Caco-2 (cell line): ENCODE data around the gene SLC2A6. TPM values are rescaled to one million over a fixed set of nuclear protein-coding genes. Genes with fewer than 3 reads are reported as not detected.

Source experiments
- Bru-seq: library from RNA; stranded (reverse); fragments of 400-500 nt; gene quantifications from one replicate; lab custom pipeline; 2021; lab: Mats Ljungman, UMichigan
- BruChase-seq, 2 experiments: library from RNA; stranded (reverse); fragments of 400-500 nt; gene quantifications; one replicate each; lab custom pipeline; 2021; lab: Mats Ljungman, UMichigan
- BruUV-seq: library from RNA; stranded (reverse); fragments of 400-500 nt; replicated peaks from 2 replicates; lab custom pipeline; 2021; lab: Mats Ljungman, UMichigan
- CTCF ChIA-PET: fragments of 300-600 bp; sonication (Branson Sonifier 250); formaldehyde crosslinking; loops from one replicate; lab custom pipeline; 2022; ENCODE audit warnings: antibody characterized with exemption; lab: Charles Lee
- POLR2A ChIA-PET: fragments of 300-600 bp; sonication (Branson Sonifier 250); formaldehyde crosslinking; loops from one replicate; lab custom pipeline; 2022; ENCODE audit warnings: antibody characterized with exemption; lab: Charles Lee
- DNase-seq, 2 experiments: peaks; one replicate each; pipeline versions ENCODE4 v3.0.0 to v3.0.0-alpha.2; 2020 to 2022
- H3K27me3 ChIP-seq: replicated peaks from 2 replicates; pipeline ENCODE4 v1.6.0; 2011; ENCODE audit warnings: low read length; ENCODE audit not compliant: control insufficient read depth, insufficient read depth
- H3K36me3 ChIP-seq: 2 replicates; pipeline ENCODE4 v1.5.1; 2011; ENCODE audit warnings: low read length; ENCODE audit not compliant: control insufficient read depth, insufficient read depth
- H3K4me1 ChIP-seq: fragments of 250-450 bp; sonication (Bioruptor Pico); 2 replicates; pipeline ENCODE4 v1.5.1; 2020; ENCODE audit warnings: mild to moderate bottlenecking
- H3K4me3 ChIP-seq: 2 replicates; pipeline ENCODE4 v1.5.1; 2011; ENCODE audit warnings: low read depth, mild to moderate bottlenecking, control low read depth, low read length
- H3K9me3 ChIP-seq: fragments of 250-450 bp; sonication (Bioruptor Pico); 2 replicates; pipeline ENCODE4 v1.5.1; 2020; ENCODE audit warnings: mild to moderate bottlenecking, moderate library complexity
- H3K27ac Mint-ChIP-seq: one replicate; pipeline ENCODE4 v1.8.0; 2022; ENCODE audit warnings: mixed read lengths; ENCODE audit not compliant: unreplicated experiment
- H3K27me3 Mint-ChIP-seq: one replicate; pipeline ENCODE4 v1.8.0; 2022; ENCODE audit warnings: mixed read lengths; ENCODE audit not compliant: insufficient read depth, unreplicated experiment
- H3K36me3 Mint-ChIP-seq: one replicate; pipeline ENCODE4 v1.8.0; 2022; ENCODE audit warnings: mild to moderate bottlenecking, mixed read lengths; ENCODE audit not compliant: insufficient read depth, unreplicated experiment
- H3K4me1 Mint-ChIP-seq: one replicate; pipeline ENCODE4 v1.8.0; 2022; ENCODE audit warnings: low read depth, mixed read lengths; ENCODE audit not compliant: unreplicated experiment
- H3K4me3 Mint-ChIP-seq: one replicate; pipeline ENCODE4 v1.8.0; 2022; ENCODE audit warnings: mild to moderate bottlenecking, moderate library complexity, mixed read lengths; ENCODE audit not compliant: unreplicated experiment
- H3K9me3 Mint-ChIP-seq: one replicate; pipeline ENCODE4 v1.8.0; 2022; ENCODE audit warnings: mixed read lengths; ENCODE audit not compliant: unreplicated experiment
- intact Hi-C: fragments of 100-400 bp; cut with micrococcal nuclease; formaldehyde crosslinking; loops from one replicate; pipeline ENCODE4 v1.10.0; 2022; ENCODE audit not compliant: unreplicated experiment
- long read RNA-seq: library from polyadenylated mRNA; stranded (forward); transcript quantifications from one replicate; pipeline ENCODE4 v2.0.0, GENCODE V29; 2022
- total RNA-seq: library from RNA; stranded (reverse); gene quantifications from 2 replicates; pipeline ENCODE4 v1.2.3, GENCODE V29; 2022
- TF ChIP-seq, protein P1 (sequence below), 2 experiments: fragments of 200-600 bp in 1 of 2; IDR thresholded peaks; 1 replicate in 1 of 2; 2 replicates in 1 of 2; pipeline versions ENCODE4 v1.5.1 to v1.8.0; 2011 to 2022; ENCODE audit warnings: antibody characterized with exemption in 1 of 2, control low read depth in 1 of 2, inconsistent platforms in 1 of 2, low read depth in 1 of 2, low read length in 1 of 2, mild to moderate bottlenecking in 1 of 2, moderate library complexity in 1 of 2; ENCODE audit not compliant: insufficient read depth in 1 of 2, severe bottlenecking in 1 of 2, unreplicated experiment in 1 of 2

The SLC2A6 gene, protein sequence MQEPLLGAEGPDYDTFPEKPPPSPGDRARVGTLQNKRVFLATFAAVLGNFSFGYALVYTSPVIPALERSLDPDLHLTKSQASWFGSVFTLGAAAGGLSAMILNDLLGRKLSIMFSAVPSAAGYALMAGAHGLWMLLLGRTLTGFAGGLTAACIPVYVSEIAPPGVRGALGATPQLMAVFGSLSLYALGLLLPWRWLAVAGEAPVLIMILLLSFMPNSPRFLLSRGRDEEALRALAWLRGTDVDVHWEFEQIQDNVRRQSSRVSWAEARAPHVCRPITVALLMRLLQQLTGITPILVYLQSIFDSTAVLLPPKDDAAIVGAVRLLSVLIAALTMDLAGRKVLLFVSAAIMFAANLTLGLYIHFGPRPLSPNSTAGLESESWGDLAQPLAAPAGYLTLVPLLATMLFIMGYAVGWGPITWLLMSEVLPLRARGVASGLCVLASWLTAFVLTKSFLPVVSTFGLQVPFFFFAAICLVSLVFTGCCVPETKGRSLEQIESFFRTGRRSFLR
- 7.1 and 8.4 TPM in 2 replicates for total RNA-seq
- percentile 50 among the genes with signal in this experiment for Bru-seq, nascent RNA
- percentile 46 among the genes with signal in this experiment for BruChase-seq, experiment 1, labeled RNA remaining after a 2-hour chase
- BruChase-seq, experiment 2, labeled RNA remaining after a 6-hour chase: percentile 51 among the genes with signal in this experiment
- long read RNA-seq, transcript SLC2A6-202 (10 exons, 2,528 nt): major isoform, 16 of 33 reads
- long read RNA-seq, partial matches to known transcripts: 5 of 33 reads
- long read RNA-seq, other reads (novel, unspliced or antisense): 12 of 33 reads

DNA sequence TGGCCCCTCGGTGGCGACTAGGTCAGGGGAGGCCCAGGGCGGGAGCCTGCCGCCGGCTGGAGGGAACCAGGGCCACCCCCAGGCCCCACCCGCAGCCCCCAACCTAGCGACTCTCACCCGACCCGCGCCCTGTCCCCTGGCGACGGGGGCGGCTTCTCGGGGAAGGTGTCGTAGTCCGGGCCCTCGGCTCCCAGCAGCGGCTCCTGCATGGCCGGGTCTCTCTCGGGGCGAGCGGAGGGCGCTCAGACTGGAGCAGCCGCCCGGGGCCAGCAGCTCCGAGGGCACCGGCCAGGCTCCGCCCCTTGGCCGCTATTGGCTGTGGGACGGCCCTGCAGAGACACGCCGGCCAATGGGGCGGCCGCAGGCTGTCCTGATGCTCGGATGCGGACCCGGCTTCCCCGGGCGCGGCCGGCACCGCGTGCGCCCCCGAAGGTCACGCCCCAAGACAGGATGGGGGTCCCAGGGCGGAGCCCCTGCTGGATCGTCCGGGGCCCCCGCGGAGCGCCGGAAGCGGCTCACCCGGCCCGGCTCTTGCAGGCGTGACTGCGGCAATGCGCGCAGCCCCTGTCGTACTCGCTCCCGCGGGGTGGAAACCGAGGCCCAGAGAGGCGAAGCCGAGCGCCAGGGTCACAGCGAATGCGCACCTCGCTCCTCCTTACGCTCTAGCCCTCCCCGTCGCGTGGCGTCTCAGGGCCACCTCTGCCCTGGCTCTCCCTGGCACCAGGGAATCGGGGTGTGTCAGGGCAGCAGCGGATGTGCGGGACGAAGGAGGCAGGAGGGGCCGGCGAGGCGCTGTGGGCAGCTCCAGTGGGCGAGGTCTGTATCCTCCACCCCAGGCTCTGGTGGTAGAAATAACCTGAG is at the start of gene SLC2A6:
TSS of gene SLC2A6 (minus strand) at position 249 of the 861 bp plus-strand sequence. CDS start at position 209, 40 bp downstream.
- H3K4me1 Mint-ChIP-seq: peaks cover 7% of the 10 kb centered on the region
- CTCF ChIA-PET: interaction anchor here (0.7 to 2.6 kb wide), 4 partner anchors 8 to 131 kb away, joined by 3 to 12 read pairs (median 4); partner anchors contain the start of genes CACFD1 and RPL7A
- BruUV-seq: no TSS peak
- no peaks in the 10 kb centered on the region for H3K27me3 ChIP-seq
- intact Hi-C loops: loop anchor here (1.0 kb wide), 2 partner anchors 20 kb away; partner anchors contain the start of gene CACFD1
- POLR2A ChIA-PET: interaction anchor here (2.6 kb wide), 1 partner anchor 19 kb away, joined by 17 read pairs; the partner anchor contains the start of gene CACFD1
- H3K36me3 ChIP-seq: no peaks in the 10 kb centered on the region
- TF ChIP-seq, protein P1, sequence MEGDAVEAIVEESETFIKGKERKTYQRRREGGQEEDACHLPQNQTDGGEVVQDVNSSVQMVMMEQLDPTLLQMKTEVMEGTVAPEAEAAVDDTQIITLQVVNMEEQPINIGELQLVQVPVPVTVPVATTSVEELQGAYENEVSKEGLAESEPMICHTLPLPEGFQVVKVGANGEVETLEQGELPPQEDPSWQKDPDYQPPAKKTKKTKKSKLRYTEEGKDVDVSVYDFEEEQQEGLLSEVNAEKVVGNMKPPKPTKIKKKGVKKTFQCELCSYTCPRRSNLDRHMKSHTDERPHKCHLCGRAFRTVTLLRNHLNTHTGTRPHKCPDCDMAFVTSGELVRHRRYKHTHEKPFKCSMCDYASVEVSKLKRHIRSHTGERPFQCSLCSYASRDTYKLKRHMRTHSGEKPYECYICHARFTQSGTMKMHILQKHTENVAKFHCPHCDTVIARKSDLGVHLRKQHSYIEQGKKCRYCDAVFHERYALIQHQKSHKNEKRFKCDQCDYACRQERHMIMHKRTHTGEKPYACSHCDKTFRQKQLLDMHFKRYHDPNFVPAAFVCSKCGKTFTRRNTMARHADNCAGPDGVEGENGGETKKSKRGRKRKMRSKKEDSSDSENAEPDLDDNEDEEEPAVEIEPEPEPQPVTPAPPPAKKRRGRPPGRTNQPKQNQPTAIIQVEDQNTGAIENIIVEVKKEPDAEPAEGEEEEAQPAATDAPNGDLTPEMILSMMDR (IDR thresholded peaks at IDR 0.05; ENCODE audit: insufficient read depth in 1 of 2, low read depth in 1 of 2, low read length in 1 of 2, severe bottlenecking in 1 of 2, unreplicated experiment in 1 of 2): no peak
- peak; percentile 83 to 90 for DNase-seq
- H3K9me3 ChIP-seq: no peaks in the 10 kb centered on the region
- no peaks in the 10 kb centered on the region for H3K36me3 Mint-ChIP-seq
- peaks cover 3% of the 10 kb centered on the region for H3K27me3 Mint-ChIP-seq
- H3K4me1 ChIP-seq: 0 out of 2 replicates have a peak, but pooled peaks cover 7% of the 10 kb centered on the region
- H3K9me3 Mint-ChIP-seq: no peaks in the 10 kb centered on the region
- H3K4me3 ChIP-seq: peak within 1 kb of the TSS; percentile 43
- no peak within 1 kb of the TSS for H3K27ac Mint-ChIP-seq
- H3K4me3 Mint-ChIP-seq: peak within 1 kb of the TSS; percentile 66

DNA sequence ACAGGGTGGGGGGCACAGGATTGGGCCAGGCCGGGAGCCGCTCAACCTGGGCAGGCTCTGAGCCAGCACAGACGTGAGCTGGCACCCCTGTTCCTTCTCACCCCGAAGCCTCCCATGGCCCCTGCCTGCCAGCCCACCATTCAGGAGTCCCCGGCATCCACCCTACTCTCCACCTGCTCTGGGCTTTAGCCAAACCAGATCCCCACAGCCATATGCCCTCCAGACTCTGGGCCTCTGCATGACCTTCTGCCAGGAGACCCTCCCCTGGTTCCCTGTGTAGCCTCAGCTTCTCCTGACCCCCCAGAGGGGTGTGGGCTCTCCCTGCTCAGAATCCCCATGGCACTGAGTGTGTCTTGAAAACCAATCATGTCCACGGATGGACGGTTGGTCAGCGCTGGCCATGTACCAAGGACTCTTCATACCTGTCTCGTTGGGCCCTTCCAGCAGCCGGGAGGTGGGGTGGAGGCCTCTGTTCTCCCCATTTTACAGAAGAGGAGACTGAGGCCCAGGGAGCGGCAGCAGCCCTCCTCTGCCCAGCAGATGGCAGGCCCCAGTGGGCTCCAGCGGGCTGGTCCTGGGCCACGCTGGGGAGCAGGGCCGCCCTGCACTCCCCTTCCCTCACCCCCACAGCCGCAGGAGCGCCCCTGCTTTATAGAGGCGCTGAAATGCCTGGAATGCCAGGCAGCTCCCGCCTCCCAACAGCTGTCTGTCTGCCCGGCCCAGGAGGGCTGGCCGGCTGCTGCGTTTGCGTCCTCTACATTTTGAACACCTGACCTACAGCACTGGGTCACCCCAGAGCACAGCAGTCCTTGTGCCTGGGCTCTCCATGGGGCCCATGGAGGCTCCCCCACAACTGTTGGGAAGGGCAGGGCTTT is 49.3 kb upstream of the SLC2A6 start:
- no peaks in the 10 kb centered on the region for H3K27me3 ChIP-seq
- no TSS peak for BruUV-seq
- CTCF ChIA-PET: no interaction called here
- H3K4me3 ChIP-seq: no peak overlapping the region
- Mint-ChIP-seq H3K4me3 (no peak overlapping the region), H3K9me3 (no peaks in the 10 kb centered on the region), H3K27ac (no peak overlapping the region), H3K27me3 (no peaks in the 10 kb centered on the region), H3K4me1 (peaks cover 6% of the 10 kb centered on the region), H3K36me3 (no peaks in the 10 kb centered on the region)
- POLR2A ChIA-PET: no interaction called here
- TF ChIP-seq, protein P1 (IDR thresholded peaks at IDR 0.05; ENCODE audit: insufficient read depth in 1 of 2, low read depth in 1 of 2, low read length in 1 of 2, severe bottlenecking in 1 of 2, unreplicated experiment in 1 of 2): no peak
- intact Hi-C loops: no loop called here
- H3K36me3 ChIP-seq: no peaks in the 10 kb centered on the region
- peaks cover 4% of the 10 kb centered on the region for H3K4me1 ChIP-seq
- no peak for DNase-seq
- no peaks in the 10 kb centered on the region for H3K9me3 ChIP-seq
